ENCODE measurements around the gene RHBG. TPM values are rescaled to one million over a fixed set of nuclear protein-coding genes. Genes with fewer than 3 reads are reported as not detected.

Gene RHBG
- total RNA-seq, 2 experiments from 2014 or later: not detected

GRCh38 chr1:156432669-156433018 is 63.6 kb downstream of the RHBG start:
- H3K4me3 Mint-ChIP-seq: no peak overlapping the region
- H3K36me3 ChIP-seq (ENCODE audit: insufficient read depth, low read length): no peaks in the 10 kb centered on the region
- H3K4me1 Mint-ChIP-seq (ENCODE audit: low read depth): peaks cover 14% of the 10 kb centered on the region
- ATAC-seq (ENCODE audit: poor library complexity): no peak
- peaks cover 0 to 28% of the 10 kb centered on the region in 2 experiments for H3K9me3 ChIP-seq (ENCODE audit: control insufficient read depth in 1 of 2, insufficient read depth in 1 of 2, low read length in 2 of 2)
- POLR2A ChIA-PET: interaction anchor here (1.7 to 1.8 kb wide), 2 partner anchors 9 to 13 kb away, joined by 4 to 5 read pairs; no protein-coding TSS in a partner anchor
- peaks cover 97% of the 10 kb centered on the region for H3K27me3 Mint-ChIP-seq
- no peak for DNase-seq
- H3K4me3 ChIP-seq (ENCODE audit: low read length): no peak overlapping the region
- H3K36me3 Mint-ChIP-seq (ENCODE audit: low read depth): no peaks in the 10 kb centered on the region
- no peak overlapping the region for H3K27ac Mint-ChIP-seq
- peaks cover 30% of the 10 kb centered on the region for H3K4me1 ChIP-seq (ENCODE audit: insufficient read depth, low read length)
- intact Hi-C loops (cut with DNase I, micrococcal nuclease): no loop called here
- CTCF ChIA-PET: interaction anchor here (0.5 to 1.9 kb wide), 4 partner anchors 13 to 167 kb away, joined by 4 to 11 read pairs (median 7); no protein-coding TSS in a partner anchor
- no peak for TF ChIP-seq CTCF (IDR thresholded peaks at IDR 0.05)
- no peaks in the 10 kb centered on the region for H3K9me3 Mint-ChIP-seq
- H3K27ac ChIP-seq (ENCODE audit: low read depth in 1 of 2, low read length in 2 of 2): no peak overlapping the region
- peaks cover 79 to 95% of the 10 kb centered on the region in 2 experiments for H3K27me3 ChIP-seq (ENCODE audit: control insufficient read depth in 1 of 2, insufficient read depth in 2 of 2, low read length in 2 of 2)

- no peak for TF ChIP-seq CTCF (IDR thresholded peaks at IDR 0.05)
- ChIA-PET CTCF (interaction anchor here (1.7 kb wide), 1 partner anchor 48 kb away, joined by 8 read pairs; no protein-coding TSS in a partner anchor), POLR2A (interaction anchor here (1.7 kb wide), 1 partner anchor 10 kb away, joined by 4 read pairs; no protein-coding TSS in a partner anchor)
- H3K4me1 ChIP-seq (ENCODE audit: insufficient read depth, low read length): peaks cover 31% of the 10 kb centered on the region
- no peak overlapping the region for H3K4me3 ChIP-seq (ENCODE audit: low read length)
- intact Hi-C loops (cut with DNase I, micrococcal nuclease): no loop called here
- DNase-seq: no peak
- no peaks in the 10 kb centered on the region for H3K36me3 Mint-ChIP-seq (ENCODE audit: low read depth)
- H3K4me1 Mint-ChIP-seq (ENCODE audit: low read depth): peaks cover 16% of the 10 kb centered on the region
- H3K9me3 ChIP-seq (ENCODE audit: control insufficient read depth in 1 of 2, insufficient read depth in 1 of 2, low read length in 2 of 2): peaks cover 0 to 28% of the 10 kb centered on the region in 2 experiments
- H3K4me3 Mint-ChIP-seq: no peak overlapping the region
- H3K27me3 Mint-ChIP-seq: peaks cover 97% of the 10 kb centered on the region
- no peak for ATAC-seq (ENCODE audit: poor library complexity)
- no peaks in the 10 kb centered on the region for H3K9me3 Mint-ChIP-seq
- H3K27me3 ChIP-seq (ENCODE audit: control insufficient read depth in 1 of 2, insufficient read depth in 2 of 2, low read length in 2 of 2): peaks cover 79 to 95% of the 10 kb centered on the region in 2 experiments
- no peaks in the 10 kb centered on the region for H3K36me3 ChIP-seq (ENCODE audit: insufficient read depth, low read length)
- no peak overlapping the region for H3K27ac Mint-ChIP-seq
- no peak overlapping the region for H3K27ac ChIP-seq (ENCODE audit: low read depth in 1 of 2, low read length in 2 of 2)
These were observed 64.0 kb downstream of the RHBG start for GRCh38 chr1:156433032-156433431.

GRCh38 chr1:156433602-156434001 is 64.6 kb downstream of the RHBG start:
- no peak for ATAC-seq (ENCODE audit: poor library complexity)
- H3K9me3 ChIP-seq (ENCODE audit: control insufficient read depth in 1 of 2, insufficient read depth in 1 of 2, low read length in 2 of 2): peaks cover 0 to 28% of the 10 kb centered on the region in 2 experiments
- no peak for DNase-seq
- no peak overlapping the region for H3K4me3 ChIP-seq (ENCODE audit: low read length)
- Mint-ChIP-seq H3K27ac (no peak overlapping the region), H3K4me1 (ENCODE audit: low read depth) (peaks cover 21% of the 10 kb centered on the region), H3K4me3 (no peak overlapping the region), H3K27me3 (peaks cover 97% of the 10 kb centered on the region), H3K36me3 (ENCODE audit: low read depth) (no peaks in the 10 kb centered on the region), H3K9me3 (no peaks in the 10 kb centered on the region)
- intact Hi-C loops (cut with DNase I, micrococcal nuclease): loop anchor here in 1 of 2 experiments (2.0 kb wide), 1 partner anchor 13 kb away; no protein-coding TSS in a partner anchor
- TF ChIP-seq CTCF (IDR thresholded peaks at IDR 0.05): no peak
- CTCF ChIA-PET: interaction anchor here (1.7 kb wide), 1 partner anchor 48 kb away, joined by 8 read pairs; no protein-coding TSS in a partner anchor
- H3K36me3 ChIP-seq (ENCODE audit: insufficient read depth, low read length): no peaks in the 10 kb centered on the region
- peaks cover 77 to 95% of the 10 kb centered on the region in 2 experiments for H3K27me3 ChIP-seq (ENCODE audit: control insufficient read depth in 1 of 2, insufficient read depth in 2 of 2, low read length in 2 of 2)
- H3K4me1 ChIP-seq (ENCODE audit: insufficient read depth, low read length): peaks cover 31% of the 10 kb centered on the region
- H3K27ac ChIP-seq (ENCODE audit: low read depth in 1 of 2, low read length in 2 of 2): no peak overlapping the region
- POLR2A ChIA-PET: no interaction called here

Small RNA genes within 50 kb of the gene (microRNA-seq; reads per million reads assigned to microRNA genes)
- gene MIR9-1 (ENCODE audit: borderline microRNAs expressed, borderline replicate concordance): not detected

Other genes starting within 250 kb of the RHBG start
- 10 to 100 TPM in 1 of 2 experiments, 1 to 10 TPM in 1; 9.4 to 10.1 TPM for gene SEMA4A, start 215.6 kb upstream of the RHBG start, total RNA-seq
- gene SLC25A44, start 175.1 kb upstream of the RHBG start, total RNA-seq: 10 to 100 TPM; 11.6 to 13.0 TPM
- gene PMF1, start 156.2 kb upstream of the RHBG start, total RNA-seq: 10 to 100 TPM; 58.0 to 61.2 TPM
- gene BGLAP, start 127.0 kb upstream of the RHBG start, total RNA-seq: 1 to 10 TPM; 1.9 to 2.6 TPM
- gene PAQR6, start 121.2 kb upstream of the RHBG start, total RNA-seq: 1 to 10 TPM; 3.4 to 3.6 TPM
- gene SMG5, start 86.4 kb upstream of the RHBG start, total RNA-seq: 10 to 100 TPM; 51.6 to 56.1 TPM
- gene TMEM79, start 84.9 kb upstream of the RHBG start, total RNA-seq: 1 to 10 TPM; 1.0 to 1.7 TPM
- 10 to 100 TPM; 12.3 to 16.1 TPM for gene GLMP, start 73.5 kb upstream of the RHBG start, total RNA-seq
- not detected for gene VHLL, start 69.9 kb upstream of the RHBG start, total RNA-seq
- 10 to 100 TPM; 49.6 to 50.2 TPM for gene CCT3, start 30.9 kb upstream of the RHBG start, total RNA-seq
- gene TSACC, start 30.7 kb upstream of the RHBG start, total RNA-seq: not detected
- gene MEF2D, start 131.6 kb downstream of the RHBG start, total RNA-seq: 100 to 1,000 TPM; 155 to 162 TPM
- gene IQGAP3, start 203.4 kb downstream of the RHBG start, total RNA-seq: not detected
- gene TTC24, start 210.5 kb downstream of the RHBG start, total RNA-seq: 1 to 10 TPM; 5.7 to 8.1 TPM
- gene NAXE, start 222.6 kb downstream of the RHBG start, total RNA-seq: 10 to 100 TPM; 23.3 to 27.8 TPM
- gene GPATCH4, start 232.3 kb downstream of the RHBG start, total RNA-seq: 10 to 100 TPM; 35.3 to 36.3 TPM

Measured in CD4-positive, alpha-beta T cell (primary cell).